GM12891 (cell line): Measurements from ENCODE around the gene EIF2D.
A peak's percentile ranks its signal among the peaks of the same experiment; 100 is the strongest.

Experiments
- DNase-seq: peaks from one replicate; pipeline ENCODE4 v3.0.0; 2011; ENCODE audit warnings: low spot score; ENCODE audit not compliant: insufficient read length
- FAIRE-seq: peaks from 2 replicates; lab custom pipeline; 2011; peaks lifted over from hg19 to GRCh38; lab: Jason Lieb, UNC
- PAX5 ChIP-seq: IDR thresholded peaks from 2 replicates; pipeline ENCODE4 v1.6.1; 2011; ENCODE audit warnings: low read length, moderate library complexity, mild to moderate bottlenecking; ENCODE audit not compliant: insufficient read depth, severe bottlenecking
- POLR2A ChIP-seq: IDR thresholded peaks from 2 replicates; pipeline ENCODE4 v1.6.1; 2011; ENCODE audit warnings: low read depth, low read length, control low read depth
- POLR2AphosphoS5 ChIP-seq: IDR thresholded peaks from 2 replicates; pipeline ENCODE4 v1.6.1; 2011; ENCODE audit warnings: low read depth, low read length, control low read depth
- POU2F2 ChIP-seq: IDR thresholded peaks from 2 replicates; pipeline ENCODE4 v1.6.1; 2011; ENCODE audit warnings: low read depth, mild to moderate bottlenecking, control low read depth, low read length, moderate library complexity
- SPI1 ChIP-seq: IDR thresholded peaks from 2 replicates; pipeline ENCODE4 v1.6.1; 2011; ENCODE audit warnings: low read depth, low read length, control low read depth
- TAF1 ChIP-seq: IDR thresholded peaks from 2 replicates; pipeline ENCODE4 v1.6.1; 2011; ENCODE audit warnings: low read depth, low read length, control low read depth

Gene EIF2D

DNA sequence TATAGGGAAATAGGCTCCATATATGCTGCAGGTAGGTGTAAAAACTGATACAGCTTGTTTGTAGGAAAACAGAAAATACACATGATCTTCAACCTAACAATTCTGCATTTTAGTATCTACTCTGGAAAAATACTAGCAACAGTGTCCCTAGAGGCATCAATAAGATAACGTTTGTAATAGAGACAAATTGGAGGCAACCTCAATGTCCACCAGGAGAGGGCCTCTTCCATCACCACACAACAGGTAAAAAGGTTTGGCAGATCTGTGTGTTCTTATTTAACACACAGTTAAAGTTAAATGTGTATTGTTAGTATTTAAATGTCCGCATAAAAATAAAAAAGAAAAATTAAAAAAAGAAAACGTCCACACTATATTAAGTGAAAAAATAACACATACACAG lies 5.4 kb downstream of the EIF2D start:
- peak; percentile 26 for FAIRE-seq

GRCh38 chr1:206604861-206605260 lies 7.4 kb downstream of the EIF2D start:
- no peak for TF ChIP-seq POLR2AphosphoS5
- TF ChIP-seq POU2F2: no peak
- TF ChIP-seq PAX5: no peak
- no peak for TF ChIP-seq POLR2A
- no peak for TF ChIP-seq TAF1
- TF ChIP-seq SPI1: no peak
- FAIRE-seq (no peak), DNase-seq (no peak)

More for the DNA sequence above, 5.4 kb downstream of the EIF2D start:
- DNase-seq: no peak
- no peak for TF ChIP-seq POLR2AphosphoS5
- TF ChIP-seq SPI1: no peak
- no peak for TF ChIP-seq PAX5
- TF ChIP-seq POLR2A: no peak
- TF ChIP-seq TAF1: no peak
- TF ChIP-seq POU2F2: no peak

- DNase-seq: no peak
- FAIRE-seq: no peak
- TF ChIP-seq TAF1: no peak
- no peak for TF ChIP-seq POU2F2
- TF ChIP-seq POLR2AphosphoS5: no peak
- no peak for TF ChIP-seq SPI1
- TF ChIP-seq POLR2A: no peak
Observed at GRCh38 chr1:206600527-206600926, 11.7 kb downstream of the EIF2D start.

GRCh38 chr1:206596319-206596666 lies 16.0 kb downstream of the EIF2D start:
- TF ChIP-seq POLR2AphosphoS5: no peak
- no peak for TF ChIP-seq POU2F2
- no peak for TF ChIP-seq TAF1
- no peak for TF ChIP-seq POLR2A
- no peak for TF ChIP-seq PAX5
- FAIRE-seq (no peak), DNase-seq (no peak)

GRCh38 chr1:206595581-206596318 lies 16.5 kb downstream of the EIF2D start:
- no peak for DNase-seq
- no peak for TF ChIP-seq POLR2AphosphoS5
- TF ChIP-seq PAX5: no peak
- TF ChIP-seq SPI1: no peak
- no peak for TF ChIP-seq POLR2A
- no peak for TF ChIP-seq POU2F2
- no peak for TF ChIP-seq TAF1
- FAIRE-seq: no peak

DNA sequence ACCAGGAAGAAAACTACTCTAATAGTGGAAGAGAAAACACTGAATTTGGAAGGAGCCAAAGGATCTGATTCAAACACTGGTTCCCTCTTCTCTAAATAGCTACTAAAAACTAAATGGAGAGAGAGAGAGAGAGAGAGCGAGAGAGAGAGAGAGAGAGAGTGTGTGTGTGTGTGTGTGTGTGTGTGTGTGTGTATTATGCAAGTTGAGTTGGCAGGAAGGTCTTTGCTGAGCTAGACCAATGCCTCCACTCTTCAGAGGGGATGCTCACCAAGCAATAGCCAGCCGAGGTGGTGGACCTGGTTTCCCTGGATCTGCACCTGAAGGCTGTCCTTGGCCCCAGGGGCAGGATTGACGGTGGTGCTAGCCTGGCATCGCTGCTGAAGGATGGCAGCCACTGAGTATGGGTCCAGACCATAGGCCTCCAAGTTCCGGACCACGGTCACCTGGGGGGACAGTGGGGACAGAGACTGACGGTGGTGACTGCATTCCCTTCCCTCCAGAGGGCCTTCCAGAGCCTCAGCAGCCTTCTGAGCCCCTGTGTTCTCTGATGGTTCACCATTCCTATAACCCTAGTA lies 18.8 kb downstream of the EIF2D start:
- DNase-seq: no peak
- TF ChIP-seq POLR2AphosphoS5: no peak
- TF ChIP-seq POU2F2: no peak
- no peak for TF ChIP-seq TAF1
- no peak for TF ChIP-seq PAX5
- TF ChIP-seq SPI1: no peak
- no peak for TF ChIP-seq POLR2A
- FAIRE-seq: no peak

DNA sequence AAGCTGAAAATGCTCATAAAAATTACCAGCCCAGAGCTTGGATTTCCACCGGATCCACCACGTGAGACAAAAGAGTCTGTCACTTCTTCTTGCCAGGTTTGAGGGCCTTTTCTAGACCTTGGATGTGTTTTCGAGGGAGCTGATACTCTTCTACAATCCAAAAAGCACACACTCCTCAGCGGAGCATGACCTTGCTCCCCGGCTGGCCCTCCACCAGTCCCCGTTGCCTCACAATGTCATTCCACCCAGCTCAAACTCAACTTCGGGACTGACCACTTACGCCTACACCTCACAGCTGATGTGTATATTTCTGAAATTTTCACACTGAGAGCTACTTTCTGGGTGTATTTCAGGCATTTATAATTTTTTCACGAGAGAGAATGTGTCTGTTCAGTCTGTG lies 20.6 kb downstream of the EIF2D start:
- DNase-seq (no peak), FAIRE-seq (no peak)
- no peak for TF ChIP-seq POU2F2
- TF ChIP-seq TAF1: no peak
- no peak for TF ChIP-seq SPI1
- TF ChIP-seq PAX5: no peak
- no peak for TF ChIP-seq POLR2AphosphoS5
- TF ChIP-seq POLR2A: no peak

GRCh38 chr1:206591226-206591625 lies 21.0 kb downstream of the EIF2D start:
- no peak for FAIRE-seq
- no peak for TF ChIP-seq PAX5
- TF ChIP-seq TAF1: no peak
- no peak for TF ChIP-seq POLR2A
- TF ChIP-seq POLR2AphosphoS5: no peak
- TF ChIP-seq SPI1: no peak
- no peak for TF ChIP-seq POU2F2
- no peak for DNase-seq

GRCh38 chr1:206590025-206590758 lies 22.1 kb downstream of the EIF2D start:
- peak; percentile 64 for FAIRE-seq
- DNase-seq: no peak
- TF ChIP-seq POLR2A: peak; percentile 48; the same call in 1 of the 2 replicates
- peak; percentile 86; the same call in 1 of the 2 replicates for TF ChIP-seq POU2F2
- peak; percentile 45; the same call in 1 of the 2 replicates for TF ChIP-seq POLR2AphosphoS5
- TF ChIP-seq TAF1: no peak
